GM18867 (cell line): ENCODE results near the gene METTL25B.

Experiments
- ATAC-seq: cut with Tn5 transposase; IDR thresholded peaks from one replicate; pipeline ENCODE4 v1.9.1; 2021; ENCODE audit warnings: mild to moderate bottlenecking, moderate library complexity; ENCODE audit not compliant: unreplicated experiment

METTL25B gene

GRCh38 chr1:156727926-156728598 is at the start of gene METTL25B:
Gene METTL25B, plus strand, starts transcription at chr1:156728469. Its CDS starts 636 bp downstream, at chr1:156729105.
- peak; percentile 57 for ATAC-seq

- ATAC-seq: no peak
These were observed 48.2 kb upstream of the METTL25B start for GRCh38 chr1:156680056-156680455.

- ATAC-seq: no peak
These were observed 46.9 kb upstream of the METTL25B start for GRCh38 chr1:156681196-156681960.

GRCh38 chr1:156682166-156682890 is 45.9 kb upstream of the METTL25B start:
- no peak for ATAC-seq

GRCh38 chr1:156684227-156684782 is 44.0 kb upstream of the METTL25B start:
- peak; percentile 42 for ATAC-seq

- ATAC-seq: peak; percentile 82
These were observed 39.0 kb upstream of the METTL25B start for GRCh38 chr1:156689035-156689952.

- ATAC-seq: no peak
These were observed 38.2 kb upstream of the METTL25B start for GRCh38 chr1:156689953-156690674.

GRCh38 chr1:156690675-156691036 is 37.6 kb upstream of the METTL25B start:
- ATAC-seq: no peak

- no peak for ATAC-seq
These were observed 37.1 kb upstream of the METTL25B start for GRCh38 chr1:156691191-156691590.

- no peak for ATAC-seq
These were observed 36.4 kb upstream of the METTL25B start for GRCh38 chr1:156691665-156692440.

GRCh38 chr1:156692441-156692924 is 35.8 kb upstream of the METTL25B start:
- ATAC-seq: no peak

- no peak for ATAC-seq
These were observed 35.1 kb upstream of the METTL25B start for GRCh38 chr1:156692925-156693847.

GRCh38 chr1:156693848-156694689 is 34.2 kb upstream of the METTL25B start:
- no peak for ATAC-seq

GRCh38 chr1:156694690-156694962 is 33.6 kb upstream of the METTL25B start:
- ATAC-seq: no peak

GRCh38 chr1:156696755-156697154 is 31.5 kb upstream of the METTL25B start:
- ATAC-seq: no peak

- ATAC-seq: no peak
These were observed 30.8 kb upstream of the METTL25B start for GRCh38 chr1:156697481-156697880.

GRCh38 chr1:156698995-156699394 is 29.3 kb upstream of the METTL25B start:
- no peak for ATAC-seq
